ENCODE measurements around the gene CCR3. TPM values are rescaled to one million over a fixed set of nuclear protein-coding genes. Genes with fewer than 3 reads are reported as not detected.

Gene CCR3
- total RNA-seq, 1 donor from 2014 or later: not detected

- H3K9me3 Mint-ChIP-seq (ENCODE audit: unreplicated experiment): no peaks in the 10 kb centered on the region
- no peaks in the 10 kb centered on the region for H3K4me1 Mint-ChIP-seq (ENCODE audit: unreplicated experiment)
- H3K27me3 Mint-ChIP-seq (ENCODE audit: unreplicated experiment): no peaks in the 10 kb centered on the region
- DNase-seq (ENCODE audit: low spot score): no peak
- no peak for TF ChIP-seq CTCF (IDR thresholded peaks at IDR 0.05; ENCODE audit: unreplicated experiment)
- H3K4me3 Mint-ChIP-seq (ENCODE audit: unreplicated experiment): no peak overlapping the region
- no peak overlapping the region for H3K27ac Mint-ChIP-seq (ENCODE audit: unreplicated experiment)
- H3K36me3 Mint-ChIP-seq (ENCODE audit: low read depth, unreplicated experiment): no peaks in the 10 kb centered on the region
These were observed 72.3 kb downstream of the CCR3 start for GRCh38 chr3:46314517-46314916.

GRCh38 chr3:46316206-46316605 is 73.9 kb downstream of the CCR3 start:
- no peak for TF ChIP-seq CTCF (IDR thresholded peaks at IDR 0.05; ENCODE audit: unreplicated experiment)
- no peak overlapping the region for H3K4me3 Mint-ChIP-seq (ENCODE audit: unreplicated experiment)
- no peaks in the 10 kb centered on the region for H3K27me3 Mint-ChIP-seq (ENCODE audit: unreplicated experiment)
- H3K36me3 Mint-ChIP-seq (ENCODE audit: low read depth, unreplicated experiment): no peaks in the 10 kb centered on the region
- no peaks in the 10 kb centered on the region for H3K4me1 Mint-ChIP-seq (ENCODE audit: unreplicated experiment)
- no peak for DNase-seq (ENCODE audit: low spot score)
- no peaks in the 10 kb centered on the region for H3K9me3 Mint-ChIP-seq (ENCODE audit: unreplicated experiment)
- H3K27ac Mint-ChIP-seq (ENCODE audit: unreplicated experiment): no peak overlapping the region

Other genes starting within 250 kb of the CCR3 start
- gene FYCO1, start 246.6 kb upstream of the CCR3 start, total RNA-seq (ENCODE audit: unreplicated experiment): 13.8 TPM
- not detected for gene XCR1, start 215.0 kb upstream of the CCR3 start, total RNA-seq (ENCODE audit: unreplicated experiment)
- gene CCR1, start 34.1 kb upstream of the CCR3 start, total RNA-seq (ENCODE audit: unreplicated experiment): not detected
- not detected for gene CCR2, start 111.7 kb downstream of the CCR3 start, total RNA-seq (ENCODE audit: unreplicated experiment)
- not detected for gene CCR5, start 128.5 kb downstream of the CCR3 start, total RNA-seq (ENCODE audit: unreplicated experiment)
- 1.4 TPM for gene CCRL2, start 164.8 kb downstream of the CCR3 start, total RNA-seq (ENCODE audit: unreplicated experiment)
- gene LTF, start 222.4 kb downstream of the CCR3 start, total RNA-seq (ENCODE audit: unreplicated experiment): not detected